Testis (tissue), 2 donors: ENCODE data around the gene CPT2.

Experiments used
- POLR2A ChIP-seq: fragments of 450-650 bp; IDR thresholded peaks from one replicate; pipeline ENCODE4 v1.6.1; 2017; ENCODE audit warnings: antibody characterized with exemption, mild to moderate bottlenecking, moderate library complexity
- TF ChIP-seq, protein P1 (sequence below), 3 experiments: fragments of 450-650 bp in 2 of 3; fragments of 200-600 bp in 1 of 3; sonication (generic) in 1 of 3; IDR thresholded peaks; one replicate each; pipeline ENCODE4 v1.5.1; 2016 to 2019; ENCODE audit warnings: antibody characterized with exemption in 3 of 3, mild to moderate bottlenecking in 2 of 3, moderate library complexity in 1 of 3

DNA sequence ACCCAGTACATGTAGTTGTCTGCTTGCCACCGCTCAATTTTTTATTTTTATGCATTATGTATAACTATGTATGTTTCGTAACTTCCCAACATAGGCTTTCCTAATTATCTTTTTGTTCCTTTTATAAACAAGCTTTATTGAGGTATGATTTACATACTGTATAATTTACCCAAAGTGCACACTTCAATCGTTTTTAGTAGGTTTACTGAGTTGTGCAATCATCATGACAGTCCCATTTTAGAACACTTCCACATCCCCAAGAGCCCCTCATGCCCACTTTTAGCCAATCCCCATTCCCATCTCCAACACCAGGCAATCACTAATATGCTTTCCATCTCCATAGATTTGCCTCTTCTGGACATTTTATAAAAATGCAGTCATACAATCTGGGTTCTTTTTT, 39.8 kb upstream of the CPT2 start:
- no peak for TF ChIP-seq POLR2A
- TF ChIP-seq, protein P1, sequence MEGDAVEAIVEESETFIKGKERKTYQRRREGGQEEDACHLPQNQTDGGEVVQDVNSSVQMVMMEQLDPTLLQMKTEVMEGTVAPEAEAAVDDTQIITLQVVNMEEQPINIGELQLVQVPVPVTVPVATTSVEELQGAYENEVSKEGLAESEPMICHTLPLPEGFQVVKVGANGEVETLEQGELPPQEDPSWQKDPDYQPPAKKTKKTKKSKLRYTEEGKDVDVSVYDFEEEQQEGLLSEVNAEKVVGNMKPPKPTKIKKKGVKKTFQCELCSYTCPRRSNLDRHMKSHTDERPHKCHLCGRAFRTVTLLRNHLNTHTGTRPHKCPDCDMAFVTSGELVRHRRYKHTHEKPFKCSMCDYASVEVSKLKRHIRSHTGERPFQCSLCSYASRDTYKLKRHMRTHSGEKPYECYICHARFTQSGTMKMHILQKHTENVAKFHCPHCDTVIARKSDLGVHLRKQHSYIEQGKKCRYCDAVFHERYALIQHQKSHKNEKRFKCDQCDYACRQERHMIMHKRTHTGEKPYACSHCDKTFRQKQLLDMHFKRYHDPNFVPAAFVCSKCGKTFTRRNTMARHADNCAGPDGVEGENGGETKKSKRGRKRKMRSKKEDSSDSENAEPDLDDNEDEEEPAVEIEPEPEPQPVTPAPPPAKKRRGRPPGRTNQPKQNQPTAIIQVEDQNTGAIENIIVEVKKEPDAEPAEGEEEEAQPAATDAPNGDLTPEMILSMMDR (IDR thresholded peaks at IDR 0.05), result no peak
